Smooth muscle cell (in vitro differentiated cells): ENCODE results near the gene MARCKSL1. TPM values are rescaled to one million over a fixed set of nuclear protein-coding genes. Genes with fewer than 3 reads are reported as not detected.

Experiments
- DNase-seq: peaks from one replicate; lab custom pipeline; 2025; ENCODE audit not compliant: unreplicated experiment; lab: John Stamatoyannopoulos, UW
- H2AFZ ChIP-seq: fragments of 200-600 bp; sonication (generic); 2 replicates; pipeline ENCODE4 v1.6.0; 2016; ENCODE audit warnings: antibody characterized with exemption, low read depth, mild to moderate bottlenecking
- H3F3A ChIP-seq: fragments of 200-600 bp; sonication (generic); 2 replicates; pipeline ENCODE4 v1.6.0; 2017; ENCODE audit warnings: antibody characterized with exemption, low read depth
- H3K27ac ChIP-seq: fragments of 200-600 bp; sonication (generic); 2 replicates; pipeline ENCODE4 v1.5.1; 2016; ENCODE audit warnings: low read depth, mild to moderate bottlenecking
- H3K27me3 ChIP-seq: fragments of 200-600 bp; sonication (generic); 2 replicates; pipeline ENCODE4 v1.6.1; 2016; ENCODE audit warnings: low read depth, mild to moderate bottlenecking
- H3K36me3 ChIP-seq: fragments of 200-600 bp; sonication (generic); 2 replicates; pipeline ENCODE4 v1.5.1; 2016; ENCODE audit warnings: low read depth
- H3K4me1 ChIP-seq: fragments of 200-600 bp; sonication (generic); 2 replicates; pipeline ENCODE4 v1.5.1; 2016; ENCODE audit warnings: low read depth
- H3K4me2 ChIP-seq: fragments of 200-600 bp; sonication (generic); 2 replicates; pipeline ENCODE4 v1.6.0; 2016; ENCODE audit warnings: mild to moderate bottlenecking
- H3K4me3 ChIP-seq: fragments of 200-600 bp; sonication (generic); 2 replicates; pipeline ENCODE4 v1.5.1; 2016; ENCODE audit warnings: mild to moderate bottlenecking
- H3K79me2 ChIP-seq: fragments of 200-600 bp; sonication (generic); 2 replicates; pipeline ENCODE4 v1.6.0; 2016; ENCODE audit warnings: low read depth, mild to moderate bottlenecking
- H3K9ac ChIP-seq: fragments of 200-600 bp; sonication (generic); 2 replicates; pipeline ENCODE4 v1.6.0; 2016; ENCODE audit warnings: low read depth
- H3K9me3 ChIP-seq: fragments of 200-600 bp; sonication (generic); replicated peaks from 2 replicates; pipeline ENCODE4 v1.5.1; 2016; ENCODE audit warnings: low read depth
- H4K20me1 ChIP-seq: fragments of 200-600 bp; sonication (generic); 2 replicates; pipeline ENCODE4 v1.6.0; 2016; ENCODE audit warnings: low read depth
- WGBS: methylation state at CpG from one replicate; pipeline ENCODE4 v1.1.7; 2016; ENCODE audit warnings: low lambda C conversion rate; 5-methylcytosine and 5-hydroxymethylcytosine counted together
- polyA plus RNA-seq: library from polyadenylated mRNA; unstranded; fragments of >200 nt; fragmentation: Nextera tagmentation; extraction: Ambion mirVana; gene quantifications from 2 replicates; pipeline ENCODE4 v1.2.1, GENCODE V29; 2016
- total RNA-seq: library from RNA; depleted of rRNA; stranded (reverse); fragments of >200 nt; gene quantifications from 2 replicates; pipeline ENCODE4 v1.2.3, GENCODE V29; 2014
- TF ChIP-seq, protein P1 (sequence below): fragments of 200-600 bp; sonication (generic); IDR thresholded peaks from 2 replicates; pipeline ENCODE4 v1.5.1; 2017; ENCODE audit warnings: borderline replicate concordance, mild to moderate bottlenecking, antibody characterized with exemption; ENCODE audit not compliant: insufficient read depth, poor library complexity, severe bottlenecking

Gene MARCKSL1
- total and polyA plus RNA-seq, 2 experiments from 2014 or later: 126 to 358 TPM

DNA sequence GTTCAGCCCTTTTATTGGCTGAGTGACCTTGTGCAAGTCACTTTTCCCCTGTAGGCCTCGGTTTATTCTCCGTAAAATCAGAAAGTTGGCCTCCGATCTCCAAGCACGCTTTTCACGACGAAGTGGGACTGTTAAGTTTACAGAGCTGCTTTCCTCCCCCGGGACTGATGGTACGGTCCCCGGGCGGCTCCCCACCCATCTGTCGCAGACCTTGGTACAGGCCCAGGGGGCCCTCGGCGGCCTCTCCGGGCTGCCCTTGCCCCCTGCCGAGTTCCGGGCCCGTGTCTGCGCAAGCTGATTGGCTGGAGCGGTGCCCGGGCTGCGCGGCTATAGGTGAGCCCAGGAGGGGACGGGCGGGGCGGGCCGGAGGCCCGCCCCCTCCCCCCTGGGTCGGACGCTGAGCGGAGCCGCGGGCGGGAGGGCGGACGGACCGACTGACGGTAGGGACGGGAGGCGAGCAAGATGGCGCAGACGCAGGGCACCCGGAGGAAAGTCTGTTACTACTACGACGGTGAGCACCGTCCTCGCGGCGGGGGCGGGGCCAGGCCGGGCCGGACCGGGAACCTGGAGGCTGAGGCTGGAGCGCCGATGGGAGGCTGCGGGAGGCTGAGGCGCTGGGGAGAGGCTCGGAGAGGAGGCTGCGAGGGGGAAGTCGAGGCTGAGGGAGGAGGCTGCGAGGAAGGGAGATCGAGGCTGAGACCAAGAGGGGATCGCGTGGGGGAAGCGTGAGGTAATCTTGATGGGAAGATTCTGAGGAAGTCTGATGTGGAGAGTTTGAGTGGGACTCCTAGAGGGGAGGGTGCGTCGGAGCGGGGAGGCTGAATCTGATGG is 44.1 kb downstream of the MARCKSL1 start, which contains the start of gene HDAC1:
Gene HDAC1, plus strand, starts transcription at position 376 of the 831 bp plus-strand sequence. Its CDS starts 87 bp downstream, at position 463.
- Histone ChIP-seq H4K20me1 (peaks cover 39% of the 10 kb centered on the region), H3K9ac (peak within 1 kb of the TSS; percentile 36), H3K4me1 (peaks cover 12% of the 10 kb centered on the region), H3K27ac (peak within 1 kb of the TSS; percentile 70), H3K9me3 (no peaks in the 10 kb centered on the region), H3K36me3 (no peaks in the 10 kb centered on the region), H2AFZ (peak within 1 kb of the TSS; percentile 86), H3F3A (peaks cover 4% of the 10 kb centered on the region), H3K4me3 (peak within 1 kb of the TSS; percentile 77), H3K4me2 (peak within 1 kb of the TSS; percentile 85), H3K27me3 (no peaks in the 10 kb centered on the region), H3K79me2 (peaks cover 47% of the 10 kb centered on the region)
- 2% methylated on average over 59 of the region's 67 CpGs for WGBS
- peak; percentile 80 for DNase-seq
- TF ChIP-seq, protein P1, sequence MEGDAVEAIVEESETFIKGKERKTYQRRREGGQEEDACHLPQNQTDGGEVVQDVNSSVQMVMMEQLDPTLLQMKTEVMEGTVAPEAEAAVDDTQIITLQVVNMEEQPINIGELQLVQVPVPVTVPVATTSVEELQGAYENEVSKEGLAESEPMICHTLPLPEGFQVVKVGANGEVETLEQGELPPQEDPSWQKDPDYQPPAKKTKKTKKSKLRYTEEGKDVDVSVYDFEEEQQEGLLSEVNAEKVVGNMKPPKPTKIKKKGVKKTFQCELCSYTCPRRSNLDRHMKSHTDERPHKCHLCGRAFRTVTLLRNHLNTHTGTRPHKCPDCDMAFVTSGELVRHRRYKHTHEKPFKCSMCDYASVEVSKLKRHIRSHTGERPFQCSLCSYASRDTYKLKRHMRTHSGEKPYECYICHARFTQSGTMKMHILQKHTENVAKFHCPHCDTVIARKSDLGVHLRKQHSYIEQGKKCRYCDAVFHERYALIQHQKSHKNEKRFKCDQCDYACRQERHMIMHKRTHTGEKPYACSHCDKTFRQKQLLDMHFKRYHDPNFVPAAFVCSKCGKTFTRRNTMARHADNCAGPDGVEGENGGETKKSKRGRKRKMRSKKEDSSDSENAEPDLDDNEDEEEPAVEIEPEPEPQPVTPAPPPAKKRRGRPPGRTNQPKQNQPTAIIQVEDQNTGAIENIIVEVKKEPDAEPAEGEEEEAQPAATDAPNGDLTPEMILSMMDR: no peak

DNA sequence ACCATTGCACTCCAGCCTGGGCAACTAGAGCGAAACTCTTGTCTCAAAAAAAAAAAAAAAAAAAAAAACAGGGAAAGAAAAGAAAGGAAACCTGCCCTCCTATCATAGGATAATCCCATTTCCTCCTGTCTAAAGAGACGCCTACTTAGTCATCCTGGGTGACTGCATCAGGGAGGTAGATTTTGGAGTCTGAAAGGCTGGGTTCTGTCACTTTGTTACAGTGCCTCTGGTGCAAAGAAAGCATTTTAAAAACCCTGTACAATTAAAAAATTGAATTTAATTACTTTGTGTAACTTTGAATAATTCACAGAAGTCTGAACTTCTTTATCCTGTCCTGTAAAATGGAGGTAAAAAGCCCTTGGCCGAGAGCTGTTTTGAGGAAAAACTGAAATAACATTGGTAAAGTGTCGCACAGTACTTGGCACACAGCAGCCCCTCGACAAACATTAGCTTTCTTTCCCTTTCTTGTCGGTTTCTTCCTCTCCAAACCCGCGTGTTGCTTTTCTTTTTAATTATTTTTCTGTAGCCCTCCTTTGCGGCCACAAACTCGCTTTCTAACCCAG is 44.8 kb downstream of the MARCKSL1 start:
- 76% methylated on average over 10 of the region's 10 CpGs for WGBS
- H3K4me2 ChIP-seq: peak overlapping the region; percentile 85
- no peaks in the 10 kb centered on the region for H3K27me3 ChIP-seq
- no peak for DNase-seq
- H3K9ac ChIP-seq: peak overlapping the region; percentile 36
- no peaks in the 10 kb centered on the region for H3K9me3 ChIP-seq
- H3K27ac ChIP-seq: peak overlapping the region; percentile 70
- H3F3A ChIP-seq: peaks cover 4% of the 10 kb centered on the region
- TF ChIP-seq, protein P1: no peak
- peak overlapping the region; percentile 86 for H2AFZ ChIP-seq
- H4K20me1 ChIP-seq: peaks cover 33% of the 10 kb centered on the region
- H3K4me1 ChIP-seq: peaks cover 12% of the 10 kb centered on the region
- peak overlapping the region; percentile 77 for H3K4me3 ChIP-seq
- peaks cover 41% of the 10 kb centered on the region for H3K79me2 ChIP-seq
- no peaks in the 10 kb centered on the region for H3K36me3 ChIP-seq

DNA sequence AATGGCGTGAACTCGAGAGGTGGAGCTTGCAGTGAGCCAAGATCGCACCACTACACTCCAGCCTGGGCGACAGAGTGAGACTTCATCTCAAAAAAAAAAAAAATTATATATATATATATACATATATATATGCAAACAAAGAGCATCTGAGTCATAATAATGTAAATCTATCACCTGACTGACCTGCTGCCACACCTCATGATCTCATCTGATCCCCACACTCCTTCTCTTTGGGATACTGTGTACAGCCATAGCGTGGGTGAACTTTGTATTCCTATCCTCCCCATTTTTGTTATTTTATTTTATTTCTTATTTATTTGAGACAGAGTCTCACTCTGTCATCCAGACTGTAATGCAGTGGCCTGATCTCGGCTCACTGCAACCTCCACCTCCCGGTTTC is 46.8 kb downstream of the MARCKSL1 start:
- Histone ChIP-seq H3K27ac (no peak overlapping the region), H3F3A (peaks cover 4% of the 10 kb centered on the region), H3K4me3 (no peak overlapping the region), H3K9me3 (no peaks in the 10 kb centered on the region), H3K9ac (no peak overlapping the region), H3K36me3 (no peaks in the 10 kb centered on the region), H3K27me3 (no peaks in the 10 kb centered on the region), H3K4me1 (peaks cover 12% of the 10 kb centered on the region), H4K20me1 (peaks cover 17% of the 10 kb centered on the region), H2AFZ (no peak overlapping the region), H3K4me2 (no peak overlapping the region), H3K79me2 (peaks cover 21% of the 10 kb centered on the region)
- TF ChIP-seq, protein P1: no peak
- WGBS: 97% methylated on average over 7 of the region's 7 CpGs
- no peak for DNase-seq
